Subcutaneous abdominal adipose tissue (tissue), 5 donors: ENCODE results near the gene CAPS.

ENCODE experiments used
- H3K27ac ChIP-seq: one replicate; pipeline ENCODE4 v1.7.0; 2013; ENCODE audit warnings: low read depth, mild to moderate bottlenecking, inconsistent platforms, low read length, moderate library complexity
- H3K27me3 ChIP-seq, 5 donors: one replicate each; pipeline ENCODE4 v1.7.0; 2013; ENCODE audit warnings: low read length in 5 of 5, inconsistent platforms in 1 of 5; ENCODE audit not compliant: control insufficient read depth in 5 of 5, insufficient read depth in 4 of 5
- H3K36me3 ChIP-seq, 5 donors: one replicate each; pipeline ENCODE4 v1.7.0; 2013; ENCODE audit warnings: low read length in 5 of 5; ENCODE audit not compliant: control insufficient read depth in 5 of 5, insufficient read depth in 5 of 5
- H3K4me1 ChIP-seq, 5 donors: one replicate each; pipeline ENCODE4 v1.7.0; 2013; ENCODE audit warnings: low read length in 5 of 5, mild to moderate bottlenecking in 3 of 5, moderate library complexity in 1 of 5; ENCODE audit not compliant: control insufficient read depth in 5 of 5, insufficient read depth in 5 of 5
- H3K4me3 ChIP-seq, 5 donors: one replicate each; pipeline ENCODE4 v1.7.0; 2013; ENCODE audit warnings: low read length in 5 of 5, low read depth in 1 of 5
- H3K9ac ChIP-seq, 5 donors: one replicate each; pipeline ENCODE4 v1.7.0; 2013; ENCODE audit warnings: low read length in 5 of 5, mild to moderate bottlenecking in 4 of 5, moderate library complexity in 3 of 5
- H3K9me3 ChIP-seq, 5 donors: one replicate each; pipeline ENCODE4 v1.7.0; 2013; ENCODE audit warnings: low read length in 5 of 5; ENCODE audit not compliant: control insufficient read depth in 5 of 5
- donor health status: healthy.
- donor health status: healthy.
- donor health status: healthy.
- donor health status: healthy.
- donor health status: healthy.

CAPS gene

GRCh38 chr19:5932146-5932545 is 18.1 kb downstream of the CAPS start:
- H3K9me3 ChIP-seq, result no peaks in the 10 kb centered on the region
- peaks cover 7 to 37% (median 29%) of the 10 kb centered on the region in 5 donors for H3K4me1 ChIP-seq
- H3K36me3 ChIP-seq, result peaks cover 0 to 87% (median 72%) of the 10 kb centered on the region in 5 donors
- H3K27ac ChIP-seq, result no peak overlapping the region
- no peaks in the 10 kb centered on the region for H3K27me3 ChIP-seq
- H3K4me3 ChIP-seq, result no peak overlapping the region
- no peak overlapping the region for H3K9ac ChIP-seq

- H3K27ac ChIP-seq, result no peak overlapping the region
- no peak overlapping the region for H3K4me3 ChIP-seq
- H3K36me3 ChIP-seq, result peaks cover 0 to 87% (median 71%) of the 10 kb centered on the region in 5 donors
- H3K9ac ChIP-seq, result no peak overlapping the region
- H3K27me3 ChIP-seq, result no peaks in the 10 kb centered on the region
- H3K4me1 ChIP-seq, result peaks cover under 1 to 31% (median 23%) of the 10 kb centered on the region in 5 donors
- no peaks in the 10 kb centered on the region for H3K9me3 ChIP-seq
Observed at GRCh38 chr19:5932609-5933262, 18.7 kb downstream of the CAPS start.

- Histone ChIP-seq H3K36me3 (peaks cover 0 to 80% (median 66%) of the 10 kb centered on the region in 5 donors), H3K4me1 (peaks cover 0 to 29% (median 20%) of the 10 kb centered on the region in 5 donors), H3K9me3 (no peaks in the 10 kb centered on the region), H3K9ac (no peak overlapping the region), H3K27ac (no peak overlapping the region), H3K4me3 (no peak overlapping the region), H3K27me3 (no peaks in the 10 kb centered on the region)
Observed at GRCh38 chr19:5933391-5934068, 19.5 kb downstream of the CAPS start.

- Histone ChIP-seq H3K4me3 (no peak overlapping the region), H3K27ac (no peak overlapping the region), H3K9me3 (no peaks in the 10 kb centered on the region), H3K27me3 (no peaks in the 10 kb centered on the region), H3K4me1 (peaks cover 0 to 29% (median 20%) of the 10 kb centered on the region in 5 donors), H3K36me3 (peaks cover 0 to 75% (median 61%) of the 10 kb centered on the region in 5 donors), H3K9ac (no peak overlapping the region)
Observed at GRCh38 chr19:5934069-5934401, 20.0 kb downstream of the CAPS start.

- H3K27ac ChIP-seq, result peak overlapping the region; percentile 50
- H3K4me3 ChIP-seq, result no peak overlapping the region
Observed at GRCh38 chr19:5934774-5935472, 20.9 kb downstream of the CAPS start.

GRCh38 chr19:5935473-5936291 is 21.6 kb downstream of the CAPS start:
- Histone ChIP-seq H3K9ac (no peak overlapping the region), H3K36me3 (peaks cover 0 to 74% (median 60%) of the 10 kb centered on the region in 5 donors), H3K27ac (peak overlapping the region; percentile 50), H3K4me3 (no peak overlapping the region), H3K9me3 (no peaks in the 10 kb centered on the region), H3K27me3 (no peaks in the 10 kb centered on the region), H3K4me1 (peaks cover 0 to 29% (median 24%) of the 10 kb centered on the region in 5 donors)

More at GRCh38 chr19:5934774-5935472, 20.9 kb downstream of the CAPS start:
- Histone ChIP-seq H3K4me1 (peaks cover 0 to 29% (median 20%) of the 10 kb centered on the region in 5 donors), H3K9me3 (no peaks in the 10 kb centered on the region), H3K27me3 (no peaks in the 10 kb centered on the region), H3K36me3 (peaks cover 0 to 74% (median 60%) of the 10 kb centered on the region in 5 donors), H3K9ac (no peak overlapping the region)

GRCh38 chr19:5936292-5936592 is 22.2 kb downstream of the CAPS start:
- peaks cover 0 to 74% (median 60%) of the 10 kb centered on the region in 5 donors for H3K36me3 ChIP-seq
- H3K27me3 ChIP-seq, result no peaks in the 10 kb centered on the region
- H3K4me3 ChIP-seq, result no peak overlapping the region
- peaks cover under 1 to 29% (median 28%) of the 10 kb centered on the region in 5 donors for H3K4me1 ChIP-seq
- H3K9me3 ChIP-seq, result no peaks in the 10 kb centered on the region
- no peak overlapping the region for H3K27ac ChIP-seq
- no peak overlapping the region for H3K9ac ChIP-seq

GRCh38 chr19:5937550-5937949 is 23.5 kb downstream of the CAPS start:
- Histone ChIP-seq H3K4me3 (no peak overlapping the region), H3K36me3 (peaks cover 0 to 65% (median 56%) of the 10 kb centered on the region in 5 donors), H3K4me1 (peaks cover 3 to 29% (median 28%) of the 10 kb centered on the region in 5 donors), H3K27me3 (no peaks in the 10 kb centered on the region), H3K9me3 (no peaks in the 10 kb centered on the region), H3K9ac (no peak overlapping the region), H3K27ac (no peak overlapping the region)

GRCh38 chr19:5940260-5941208 is 26.5 kb downstream of the CAPS start:
- Histone ChIP-seq H3K4me1 (peaks cover 7 to 27% (median 10%) of the 10 kb centered on the region in 5 donors), H3K36me3 (peaks cover 0 to 53% (median 47%) of the 10 kb centered on the region in 5 donors), H3K27ac (no peak overlapping the region), H3K27me3 (no peaks in the 10 kb centered on the region), H3K4me3 (no peak overlapping the region), H3K9me3 (no peaks in the 10 kb centered on the region), H3K9ac (no peak overlapping the region)
